A673 (cell line): Measurements from ENCODE around the gene IQSEC2. TPM values are rescaled to one million over a fixed set of nuclear protein-coding genes. Genes with fewer than 3 reads are reported as not detected.

ENCODE experiments used
- BruUV-seq: library from RNA; stranded (reverse); fragments of 400-500 nt; replicated peaks from 2 replicates; lab custom pipeline; 2021; lab: Mats Ljungman, UMichigan
- CTCF ChIA-PET: fragments of 300-600 bp; sonication (Branson Sonifier 250); formaldehyde crosslinking; loops from one replicate; lab custom pipeline; 2022; ENCODE audit warnings: antibody characterized with exemption; lab: Charles Lee
- POLR2A ChIA-PET: fragments of 300-600 bp; sonication (Branson Sonifier 250); formaldehyde crosslinking; loops from one replicate; lab custom pipeline; 2022; ENCODE audit warnings: antibody characterized with exemption; ENCODE audit not compliant: low non-redundant PET; lab: Charles Lee
- DNase-seq: peaks from one replicate; pipeline ENCODE4 v3.0.0-alpha.2; 2015; ENCODE audit warnings: low spot score
- H3K27ac ChIP-seq: fragments of 200-600 bp; sonication (generic); 2 replicates; pipeline ENCODE4 v1.5.1; 2016; ENCODE audit warnings: mixed run types, low read depth, mild to moderate bottlenecking, mixed read lengths, antibody characterized with exemption, low read length; ENCODE audit not compliant: poor library complexity, severe bottlenecking
- H3K27me3 ChIP-seq: fragments of 200-600 bp; sonication (generic); replicated peaks from 2 replicates; pipeline ENCODE4 v1.6.1; 2017; ENCODE audit warnings: mixed run types, low read depth, mild to moderate bottlenecking, mixed read lengths, antibody characterized with exemption, low read length; ENCODE audit not compliant: insufficient read depth, poor library complexity
- H3K36me3 ChIP-seq: fragments of 200-600 bp; sonication (generic); 2 replicates; pipeline ENCODE4 v1.6.1; 2016; ENCODE audit warnings: mixed run types, mild to moderate bottlenecking, mixed read lengths, antibody characterized with exemption, low read length; ENCODE audit not compliant: insufficient read depth, poor library complexity, severe bottlenecking
- H3K4me1 ChIP-seq: fragments of 200-600 bp; sonication (generic); 2 replicates; pipeline ENCODE4 v1.6.1; 2017; ENCODE audit warnings: mixed run types, mild to moderate bottlenecking, mixed read lengths, antibody characterized with exemption, low read length; ENCODE audit not compliant: insufficient read depth, poor library complexity, severe bottlenecking
- H3K4me3 ChIP-seq: fragments of 200-600 bp; sonication (generic); 2 replicates; pipeline ENCODE4 v1.5.1; 2016; ENCODE audit warnings: low read depth, mixed run types, mild to moderate bottlenecking, mixed read lengths, low read length; ENCODE audit not compliant: poor library complexity, severe bottlenecking
- H3K9me3 ChIP-seq: fragments of 200-600 bp; sonication (generic); 2 replicates; pipeline ENCODE4 v1.6.1; 2016; ENCODE audit warnings: mixed run types, low read depth, mild to moderate bottlenecking, mixed read lengths, antibody characterized with exemption, low read length; ENCODE audit not compliant: poor library complexity, severe bottlenecking
- CTCF ChIP-seq: fragments of 300-800, 200-600 bp; sonication (generic); conservative IDR thresholded peaks from 2 replicates; pipeline ENCODE4 v1.5.1; 2017; ENCODE audit warnings: low read depth, mild to moderate bottlenecking, antibody characterized with exemption, low read length, moderate library complexity, mixed read lengths
- EZH2 ChIP-seq: fragments of 200-600 bp; sonication (generic); IDR thresholded peaks from 2 replicates; pipeline ENCODE4 v1.6.1; 2017; ENCODE audit warnings: borderline replicate concordance, low read depth, mild to moderate bottlenecking, mixed read lengths, antibody characterized with exemption, low read length; ENCODE audit not compliant: poor library complexity, severe bottlenecking
- intact Hi-C: fragments of 100-400 bp; cut with micrococcal nuclease; formaldehyde crosslinking; loops from one replicate; pipeline ENCODE4 v1.10.0; 2022; ENCODE audit not compliant: unreplicated experiment
- total RNA-seq: library from RNA; stranded (reverse); gene quantifications from 2 replicates; pipeline ENCODE4 v1.2.3, GENCODE V29; 2021

IQSEC2 gene
- total RNA-seq, 1 experiment from 2014 or later: 8.1 TPM

- H3K36me3 ChIP-seq: no peaks in the 10 kb centered on the region
- BruUV-seq: no TSS peak
- H3K9me3 ChIP-seq: no peaks in the 10 kb centered on the region
- CTCF ChIA-PET: interaction anchor here (0.6 to 0.8 kb wide), 4 partner anchors 9 to 215 kb away, joined by 3 to 10 read pairs (median 8); no protein-coding TSS in a partner anchor
- H3K27ac ChIP-seq: no peak overlapping the region
- no peak overlapping the region for H3K4me3 ChIP-seq
- POLR2A ChIA-PET: interaction anchor here (0.6 kb wide), 1 partner anchor 1323 kb away, joined by 10 read pairs; no protein-coding TSS in a partner anchor
- peak; percentile 48 for DNase-seq
- intact Hi-C loops: loop anchor here (2.0 to 10.0 kb wide), 4 partner anchors 121 to 1739 kb away; no protein-coding TSS in a partner anchor
- H3K4me1 ChIP-seq: peaks cover 15% of the 10 kb centered on the region
- peaks cover 33% of the 10 kb centered on the region for H3K27me3 ChIP-seq
- TF ChIP-seq EZH2: no peak
- no peak for TF ChIP-seq CTCF
These were observed 34.9 kb upstream of the IQSEC2 start for GRCh38 chrX:53316111-53316859.

GRCh38 chrX:53313728-53314105, 32.3 kb upstream of the IQSEC2 start:
- TF ChIP-seq EZH2 (no peak), CTCF (no peak)
- Histone ChIP-seq H3K36me3 (no peaks in the 10 kb centered on the region), H3K4me3 (no peak overlapping the region), H3K27me3 (peaks cover 8% of the 10 kb centered on the region), H3K4me1 (peaks cover 15% of the 10 kb centered on the region), H3K9me3 (no peaks in the 10 kb centered on the region), H3K27ac (no peak overlapping the region)
- intact Hi-C loops: loop anchor here (10.0 kb wide), 1 partner anchor 1741 kb away; no protein-coding TSS in a partner anchor
- POLR2A ChIA-PET: no interaction called here
- no peak for DNase-seq
- CTCF ChIA-PET: interaction anchor here (0.6 to 1.4 kb wide), 4 partner anchors 20 to 168 kb away, joined by 3 to 5 read pairs (median 4); no protein-coding TSS in a partner anchor
- no TSS peak for BruUV-seq

DNA sequence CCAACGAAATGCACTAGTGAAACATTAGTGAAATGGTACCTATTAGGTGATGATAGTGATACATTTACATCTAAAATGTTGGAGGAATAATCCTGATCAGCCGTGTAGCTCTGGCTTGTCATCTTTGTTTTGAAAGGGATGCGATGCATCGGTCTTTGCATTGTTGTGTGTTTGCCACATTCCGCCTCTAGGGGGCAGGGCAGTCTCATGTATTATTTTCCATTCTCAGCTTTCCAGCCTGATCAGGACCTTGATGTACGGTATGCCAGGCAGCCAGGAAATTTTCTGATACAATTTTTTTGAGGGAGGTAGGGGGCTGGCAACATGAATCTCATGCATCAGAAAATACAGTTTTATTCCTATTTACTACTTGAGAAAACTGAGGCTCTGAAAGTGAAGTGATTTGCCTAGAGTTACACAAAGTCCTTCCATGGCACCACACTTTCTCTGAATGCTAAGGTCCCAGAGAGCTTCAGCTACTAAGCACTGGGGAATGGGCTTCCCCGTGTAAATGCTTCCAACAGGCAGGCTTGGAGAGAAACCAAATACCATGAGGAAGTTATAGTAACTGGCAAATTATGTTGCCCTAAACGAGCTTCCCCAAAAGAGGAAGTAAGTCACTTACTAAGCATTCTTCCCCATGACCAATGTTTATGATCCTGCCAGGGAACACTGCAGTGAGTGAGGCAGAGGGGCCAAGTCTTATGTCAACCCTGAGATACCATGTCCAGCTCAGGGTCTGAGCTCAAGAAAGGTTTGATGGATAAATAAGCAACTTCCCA, 31.8 kb upstream of the IQSEC2 start:
- ChIA-PET POLR2A (no interaction called here), CTCF (interaction anchor here (0.6 to 1.4 kb wide), 7 partner anchors 15 to 169 kb away, joined by 3 to 6 read pairs (median 4); no protein-coding TSS in a partner anchor)
- BruUV-seq: no TSS peak
- peak; percentile 70 for DNase-seq
- intact Hi-C loops: loop anchor here (10.0 kb wide), 1 partner anchor 1742 kb away; no protein-coding TSS in a partner anchor
- Histone ChIP-seq H3K27ac (no peak overlapping the region), H3K27me3 (peaks cover 2% of the 10 kb centered on the region), H3K36me3 (no peaks in the 10 kb centered on the region), H3K9me3 (no peaks in the 10 kb centered on the region), H3K4me1 (peaks cover 15% of the 10 kb centered on the region), H3K4me3 (no peak overlapping the region)
- TF ChIP-seq EZH2 (no peak), CTCF (peak; percentile 87)
